Brain pericyte (primary cell): ENCODE data around the gene USP7.
"Not testable (repeated sequence)": the region's sequence is repeated elsewhere in the genome, so short reads cannot be mapped to it uniquely, and the experiment has no call there.

ENCODE experiments used
- DNase-seq: peaks from one replicate; pipeline ENCODE4 v3.0.0-alpha.2; 2012; ENCODE audit warnings: low read depth, low spot score

The USP7 gene

DNA sequence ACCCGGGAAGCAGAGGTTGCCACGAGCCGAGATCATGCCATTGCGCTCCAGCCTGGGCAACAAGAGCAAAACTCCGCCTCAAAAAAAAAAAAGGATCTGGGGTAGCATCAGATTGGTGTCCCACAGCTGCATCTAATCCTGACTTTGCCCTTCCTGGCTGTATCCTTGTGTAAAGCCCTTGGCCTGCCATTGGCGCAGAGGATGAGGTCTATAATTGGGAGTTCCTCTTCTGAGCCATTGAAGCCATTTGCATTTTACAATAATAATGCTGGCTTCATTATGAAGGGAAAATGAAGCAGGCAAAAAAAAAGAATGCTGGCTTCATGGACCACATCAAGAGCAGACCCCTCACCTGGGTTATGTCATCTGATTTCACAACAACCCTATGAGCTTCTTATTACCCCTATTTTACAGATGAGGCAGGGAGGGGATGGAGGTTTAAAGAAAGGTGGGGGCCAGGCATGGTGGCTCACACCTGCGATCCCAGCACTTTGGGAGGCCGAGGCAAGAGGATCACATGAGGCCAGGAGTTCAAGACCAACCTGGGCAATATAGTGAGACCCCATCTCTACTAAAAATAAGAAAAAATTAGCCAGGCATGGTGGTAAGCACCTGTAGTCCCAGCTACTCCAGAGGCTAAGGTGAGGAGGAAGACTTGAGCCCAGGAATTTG is 82.7 kb downstream of the USP7 start:
- DNase-seq = no peak

DNA sequence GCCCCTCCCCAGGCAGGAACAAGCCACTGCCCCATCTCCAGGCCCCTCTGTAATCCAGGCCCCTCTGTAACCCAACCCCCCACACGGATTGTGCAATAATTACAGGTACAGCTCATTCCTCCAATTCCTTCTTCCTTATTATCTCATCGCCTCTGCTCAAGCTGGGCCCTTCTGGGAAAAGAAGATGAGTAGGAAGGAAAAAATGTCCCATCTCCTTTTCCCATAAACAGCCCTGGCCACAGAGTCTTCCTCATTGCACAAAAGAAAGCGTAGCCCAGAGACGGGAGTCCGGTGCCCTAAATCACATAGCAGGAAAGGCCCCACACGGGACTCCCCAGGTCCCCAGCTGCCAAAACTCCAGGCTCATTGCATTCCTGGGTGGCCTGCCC is 85.2 kb downstream of the USP7 start:
- DNase-seq = no peak

DNA sequence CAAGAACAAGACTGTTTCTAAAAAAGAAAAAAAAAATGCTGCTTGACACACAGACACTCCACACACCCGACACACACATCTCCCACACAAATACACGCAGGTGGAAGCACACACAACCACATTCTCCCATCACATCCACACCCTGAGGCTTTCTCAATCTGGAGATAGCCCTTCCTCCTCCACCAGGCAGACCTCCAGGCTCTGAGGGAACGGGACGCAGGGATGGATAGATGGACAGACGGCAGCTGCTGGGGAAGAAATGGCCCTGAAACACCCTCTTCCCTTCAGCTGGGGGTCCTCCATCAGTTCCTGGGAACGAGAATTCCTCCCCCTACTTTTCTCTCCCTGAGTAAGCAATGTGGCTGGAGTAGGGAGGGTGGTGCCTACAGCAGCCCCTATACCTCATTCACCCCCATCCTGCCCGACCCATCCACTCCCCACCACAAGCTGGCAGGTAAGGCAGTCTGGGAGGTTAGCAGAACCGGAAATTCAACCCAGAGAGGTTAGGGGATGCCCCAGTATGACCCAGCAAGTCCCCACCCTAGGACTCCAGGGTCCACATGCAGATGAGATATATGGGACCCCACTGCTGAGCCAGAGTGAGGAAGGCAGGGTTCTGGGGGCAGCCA is 85.7 kb downstream of the USP7 start:
- no peak for DNase-seq

DNA sequence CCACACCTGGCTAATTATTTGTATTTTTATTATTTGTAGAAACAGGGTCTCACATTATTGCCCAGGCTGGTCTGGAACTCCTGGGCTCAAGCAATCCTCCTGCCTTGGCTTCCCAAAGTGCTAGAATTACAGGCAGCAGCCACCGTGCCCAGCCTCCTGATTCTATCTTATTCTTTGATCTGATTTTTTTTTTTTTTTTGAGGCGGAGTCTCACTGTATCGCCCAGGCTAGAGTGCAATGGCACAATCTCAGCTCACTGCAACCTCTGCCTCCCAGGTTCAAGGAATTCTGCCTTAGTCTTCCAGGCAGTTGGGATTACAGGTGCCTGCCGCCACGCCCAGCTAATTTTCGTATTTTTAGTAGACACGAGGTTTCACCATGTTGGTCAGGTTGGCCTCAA is 88.4 kb downstream of the USP7 start:
- not testable (repeated sequence) for DNase-seq

DNA sequence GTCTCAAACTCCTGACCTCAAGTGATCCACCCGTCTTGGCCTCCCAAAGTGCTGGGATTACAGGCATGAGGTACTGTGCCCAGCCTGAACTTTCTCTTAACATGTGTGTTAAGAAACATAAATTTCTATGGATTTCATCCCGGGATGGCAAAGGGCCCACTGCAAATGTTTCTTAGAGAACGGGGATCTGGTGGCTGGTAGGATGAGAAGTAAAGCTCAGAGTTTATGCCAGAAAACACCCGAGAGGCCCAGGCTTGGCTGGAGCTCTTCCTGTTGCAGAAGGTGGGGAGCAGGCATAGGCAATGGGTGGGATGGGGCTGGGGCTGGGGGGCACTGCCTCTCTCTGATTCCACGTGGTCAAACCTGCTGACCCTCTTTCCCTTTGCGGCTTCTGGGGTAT is 89.3 kb downstream of the USP7 start:
- no peak for DNase-seq

DNA sequence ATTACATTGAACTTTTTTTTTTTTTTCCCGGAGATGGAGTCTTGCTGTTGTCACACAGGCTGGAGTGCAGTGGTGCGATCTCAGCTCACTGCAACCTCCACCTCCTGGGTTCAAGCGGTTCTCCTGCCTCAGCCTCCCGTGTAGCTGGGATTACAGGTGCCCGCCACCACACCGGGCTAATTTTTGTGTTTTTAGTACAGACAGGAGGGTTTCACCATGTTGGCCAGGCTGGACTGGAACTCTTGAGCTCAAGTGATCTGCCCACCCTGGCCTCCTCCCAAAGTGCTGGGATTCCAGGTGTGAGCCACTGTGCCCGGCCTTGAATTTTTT is 89.9 kb downstream of the USP7 start:
- DNase-seq = not testable (repeated sequence)

DNA sequence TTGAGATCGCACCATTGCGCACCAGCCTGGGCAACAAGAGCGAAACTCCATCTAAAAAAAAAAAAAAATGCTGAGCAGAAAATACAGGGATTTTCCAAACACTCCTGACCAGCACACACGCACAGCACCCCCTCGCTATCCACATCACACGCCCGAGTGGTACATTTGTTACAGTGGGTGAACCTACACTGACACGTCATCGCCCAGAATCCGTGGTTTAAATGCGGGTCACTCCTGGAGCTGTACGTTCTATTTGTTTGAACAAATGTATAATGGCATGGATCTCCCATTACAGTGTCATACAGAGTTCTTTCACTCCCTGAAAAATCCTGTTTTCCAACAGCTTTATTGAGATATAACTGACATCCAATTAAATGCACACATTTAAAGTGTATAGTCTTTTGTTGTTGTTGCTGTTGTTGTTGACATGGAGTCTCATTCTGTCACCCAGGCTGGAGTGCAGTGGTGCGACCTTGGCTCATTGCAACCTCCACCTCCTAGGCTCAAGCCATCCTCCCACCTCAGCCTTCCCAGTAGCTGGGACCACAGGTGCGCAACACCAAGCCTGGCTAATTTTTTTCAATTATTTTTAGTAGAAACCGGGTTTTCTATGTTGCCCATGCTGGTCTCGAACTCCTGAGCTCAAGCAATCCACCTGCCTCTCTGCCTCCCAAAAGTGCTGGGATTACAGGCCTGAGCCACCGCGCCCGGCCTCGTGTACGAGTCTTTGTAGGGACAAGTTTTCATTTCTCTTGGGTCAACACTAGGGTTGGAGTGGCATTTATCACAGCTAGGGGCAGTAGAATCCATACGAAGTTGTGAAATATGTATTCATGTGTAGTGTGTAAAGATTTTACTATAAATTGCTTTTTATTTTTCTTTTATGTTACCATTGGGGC is 90.5 kb downstream of the USP7 start:
- DNase-seq = no peak

DNA sequence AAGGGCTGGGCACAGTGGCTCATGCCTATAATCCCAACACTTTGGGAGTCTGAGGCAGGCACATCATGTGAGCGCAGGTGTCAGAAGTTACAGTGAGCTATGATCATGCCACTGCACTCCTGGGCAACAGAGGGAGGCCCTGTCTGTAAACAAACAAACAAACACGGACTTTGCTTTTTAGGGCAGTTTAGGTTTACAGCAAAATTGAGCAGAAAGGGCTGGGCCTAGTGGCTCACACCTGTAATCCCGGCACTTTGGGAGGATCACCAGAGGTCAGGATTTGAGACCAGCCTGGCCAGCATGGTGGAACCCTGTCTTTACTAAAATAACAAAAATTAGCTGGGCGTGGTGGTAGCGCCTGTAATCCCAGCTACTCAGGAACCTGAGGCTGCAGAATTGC is 91.6 kb downstream of the USP7 start:
- DNase-seq = no peak

DNA sequence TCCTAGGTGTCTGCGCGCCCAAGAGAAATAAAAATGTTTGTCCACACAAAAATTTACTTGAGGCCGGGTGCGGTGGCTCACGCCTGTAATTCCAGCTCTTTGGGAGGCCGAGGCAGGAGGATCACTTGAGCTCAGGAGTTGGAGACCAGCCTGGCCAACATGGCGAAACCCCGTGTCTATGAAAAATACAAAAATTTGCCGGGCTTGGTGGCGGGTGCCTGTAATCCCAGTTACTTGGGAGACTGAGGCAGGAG is 93.8 kb downstream of the USP7 start:
- not testable (repeated sequence) for DNase-seq

DNA sequence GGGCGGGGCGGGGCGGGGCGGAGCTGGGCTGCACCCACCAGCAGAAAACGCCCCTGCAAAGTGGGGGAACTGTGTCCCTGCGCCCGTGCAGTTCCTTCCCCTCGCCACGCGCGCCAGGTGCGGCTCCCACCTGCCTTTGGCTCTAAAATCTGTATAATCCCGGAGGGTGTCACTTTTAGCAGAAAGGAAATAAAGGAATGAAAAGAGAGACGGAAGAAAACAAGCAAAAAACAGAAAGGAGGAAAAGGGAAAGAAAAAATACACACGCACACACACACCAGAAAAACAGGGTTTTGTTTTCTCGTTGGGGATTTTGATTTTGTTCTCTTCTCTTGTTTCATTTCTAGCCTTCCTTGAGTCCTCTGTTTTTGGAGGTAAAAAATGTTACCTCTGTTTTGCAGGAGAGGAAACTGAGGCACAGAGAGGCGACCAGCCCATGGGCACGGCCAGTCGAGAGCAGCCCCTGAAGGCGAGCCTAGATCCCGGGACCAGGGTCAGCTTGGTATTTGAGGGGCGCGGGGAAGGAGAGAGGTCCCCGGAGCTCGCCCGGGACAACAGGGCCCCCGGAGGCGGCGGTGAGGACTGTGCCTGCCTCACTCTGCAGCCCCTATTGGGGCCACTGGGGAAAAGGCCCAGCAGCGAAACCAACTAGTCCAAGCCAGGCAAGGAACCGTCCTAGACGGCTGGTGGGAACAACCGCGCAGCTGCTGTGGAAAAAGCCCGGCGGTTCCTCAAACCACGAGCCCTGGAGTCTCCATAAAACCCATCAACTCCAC is 94.3 kb downstream of the USP7 start:
- no peak for DNase-seq

DNA sequence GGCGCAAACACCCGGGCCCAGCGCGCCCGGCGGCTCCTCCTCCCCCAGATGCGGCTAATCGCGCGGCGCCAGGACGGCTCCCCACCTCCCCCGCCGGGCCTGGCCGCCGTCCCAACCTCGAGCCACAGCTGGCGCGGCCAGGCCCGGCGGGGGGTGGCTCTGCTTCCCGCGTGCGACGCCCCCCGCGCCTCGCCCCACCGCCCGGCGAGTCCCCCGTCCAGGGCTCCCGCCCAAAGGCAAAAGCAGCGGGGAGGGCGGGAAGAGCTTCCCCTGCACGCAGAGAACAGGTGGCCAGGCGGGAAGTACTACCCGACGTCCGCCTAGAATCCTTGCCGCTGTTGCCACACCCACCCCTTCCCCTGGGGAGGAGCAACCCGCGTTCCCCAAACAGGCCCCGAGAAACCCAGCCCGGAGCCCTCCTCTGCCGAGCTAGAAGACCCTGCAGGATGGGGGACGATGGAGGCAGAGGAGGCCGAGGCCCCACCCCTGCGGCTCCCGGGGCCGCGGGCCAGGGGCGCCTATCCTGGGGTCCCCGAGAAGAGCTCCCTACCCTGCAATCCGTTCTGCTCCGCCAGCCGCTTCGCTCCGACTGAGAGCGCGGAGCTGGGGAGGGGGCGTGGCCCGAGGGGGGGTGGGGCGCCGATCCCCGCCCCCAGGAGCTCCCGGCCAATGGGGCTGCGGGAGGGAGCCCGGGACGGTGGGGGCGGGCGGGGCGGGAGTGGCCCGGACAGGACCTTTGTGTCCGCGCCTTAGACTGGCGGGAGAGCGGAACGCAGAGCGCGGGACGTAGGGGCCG is 95.1 kb downstream of the USP7 start, which contains the start of gene CARHSP1:
Gene CARHSP1 (minus strand): TSS at position 591 of the 796 bp plus-strand sequence. CDS start 9,678 bp downstream, outside the sequence.
- DNase-seq = peak; percentile 56

DNA sequence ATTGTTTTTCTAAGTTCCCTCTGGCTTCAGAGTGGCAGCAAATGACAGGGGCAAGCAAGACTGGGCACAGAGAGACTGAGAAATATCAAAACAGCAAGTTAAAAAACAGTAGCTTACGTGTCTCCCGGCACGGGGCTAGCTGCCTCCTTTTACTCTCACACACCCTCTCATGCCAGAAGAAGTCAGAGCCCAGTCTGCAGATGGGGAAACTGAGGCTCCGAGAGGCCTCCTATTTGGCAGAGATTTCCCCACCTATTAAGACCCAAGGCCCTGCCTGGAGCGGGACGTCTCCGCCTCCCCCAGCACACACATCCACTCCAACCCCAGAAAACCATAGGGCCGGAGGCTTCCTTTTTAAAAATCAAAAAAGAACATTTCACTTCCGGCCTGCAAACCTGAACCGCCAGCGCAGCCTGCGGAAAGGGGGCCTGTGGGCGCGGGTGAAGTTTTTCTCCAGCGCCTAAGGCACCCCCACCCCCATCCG is 95.7 kb downstream of the USP7 start:
- no peak for DNase-seq

DNA sequence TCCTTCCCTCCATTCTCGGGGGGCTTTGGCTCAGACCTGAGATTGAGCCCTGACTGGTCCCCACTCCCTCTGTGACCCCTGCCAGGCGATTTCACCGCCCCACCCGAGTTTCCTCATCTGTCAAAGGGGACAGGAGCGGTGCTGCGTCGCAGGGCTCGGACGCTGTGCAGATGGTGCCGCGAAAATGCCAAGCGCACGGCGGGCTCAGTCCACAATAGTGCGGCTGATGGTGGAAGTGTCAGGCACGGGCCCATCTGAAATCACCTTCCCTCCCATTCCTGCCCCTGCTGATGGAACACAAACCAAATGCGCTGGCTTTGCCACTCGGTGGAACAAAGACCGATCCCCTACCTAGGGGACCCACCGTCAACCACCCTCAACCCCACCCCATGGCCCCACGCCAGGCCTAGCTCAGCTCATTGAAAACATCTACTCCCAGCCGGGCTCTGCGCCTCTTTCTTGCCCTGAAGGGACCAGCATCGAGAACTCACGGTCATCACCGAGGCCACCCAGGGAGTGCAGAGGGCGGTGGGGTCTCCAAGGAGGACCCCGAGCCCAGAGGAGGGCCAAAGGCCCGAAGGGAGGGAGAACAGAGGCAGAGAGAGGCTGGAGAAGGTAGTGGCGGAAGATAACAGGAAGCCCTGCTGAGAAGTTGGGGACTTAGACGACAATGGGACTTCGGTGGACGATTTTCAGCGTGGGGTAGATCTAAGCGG is 96.3 kb downstream of the USP7 start:
- no peak for DNase-seq

DNA sequence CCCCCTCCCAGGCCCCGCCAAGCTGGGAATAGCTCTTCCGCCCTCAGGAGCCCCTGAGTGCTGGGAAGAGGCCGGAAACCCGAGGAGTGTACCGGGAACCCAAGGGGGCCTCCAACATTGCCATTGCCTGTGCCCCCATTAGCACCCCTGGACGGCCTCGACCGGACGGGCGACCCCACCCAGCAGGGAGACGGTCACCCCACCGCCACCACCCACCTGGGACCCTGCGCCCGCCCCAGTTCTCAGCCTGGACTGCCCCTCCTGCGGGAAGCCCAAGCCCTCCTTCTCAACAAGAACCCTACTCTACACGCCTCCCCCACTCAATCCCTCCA is 96.9 kb downstream of the USP7 start:
- no peak for DNase-seq

DNA sequence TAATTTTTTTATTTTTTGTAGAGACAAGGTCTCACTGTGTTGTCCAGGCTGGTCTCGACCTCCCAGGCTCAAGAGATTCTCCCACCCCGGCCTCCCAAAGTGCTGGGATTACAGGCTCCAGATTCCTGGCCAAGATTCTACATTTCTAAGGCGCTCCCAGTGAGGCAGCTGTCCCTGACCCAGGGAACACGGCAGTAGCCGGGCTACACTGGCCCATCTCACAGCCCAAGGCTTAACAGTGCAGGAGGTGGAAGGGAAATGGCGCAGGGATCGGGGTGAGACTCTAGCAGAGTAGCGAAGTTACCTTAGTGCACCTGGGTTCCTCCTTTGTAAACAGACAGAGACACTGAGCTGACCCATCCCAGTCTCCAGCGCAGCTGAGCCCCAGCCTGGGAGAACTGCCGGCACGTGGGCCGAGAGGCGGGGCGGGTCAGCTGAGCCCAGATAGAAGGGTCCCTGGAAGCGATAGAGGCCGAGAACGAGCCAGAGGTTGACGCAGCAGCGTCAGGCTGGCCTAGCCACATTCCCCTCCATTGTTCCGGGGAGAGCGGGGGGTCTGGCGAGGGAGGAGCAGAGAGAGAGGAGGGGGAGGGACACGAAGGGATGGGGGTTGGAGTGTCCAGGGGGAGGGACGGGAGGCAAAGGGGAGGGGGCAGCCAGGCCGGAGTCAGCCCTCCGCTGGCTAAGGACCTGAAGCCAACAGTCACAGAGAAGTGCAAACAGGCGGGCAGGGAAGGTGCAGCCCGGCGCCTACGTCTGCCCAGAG is 97.4 kb downstream of the USP7 start:
- no peak for DNase-seq

DNA sequence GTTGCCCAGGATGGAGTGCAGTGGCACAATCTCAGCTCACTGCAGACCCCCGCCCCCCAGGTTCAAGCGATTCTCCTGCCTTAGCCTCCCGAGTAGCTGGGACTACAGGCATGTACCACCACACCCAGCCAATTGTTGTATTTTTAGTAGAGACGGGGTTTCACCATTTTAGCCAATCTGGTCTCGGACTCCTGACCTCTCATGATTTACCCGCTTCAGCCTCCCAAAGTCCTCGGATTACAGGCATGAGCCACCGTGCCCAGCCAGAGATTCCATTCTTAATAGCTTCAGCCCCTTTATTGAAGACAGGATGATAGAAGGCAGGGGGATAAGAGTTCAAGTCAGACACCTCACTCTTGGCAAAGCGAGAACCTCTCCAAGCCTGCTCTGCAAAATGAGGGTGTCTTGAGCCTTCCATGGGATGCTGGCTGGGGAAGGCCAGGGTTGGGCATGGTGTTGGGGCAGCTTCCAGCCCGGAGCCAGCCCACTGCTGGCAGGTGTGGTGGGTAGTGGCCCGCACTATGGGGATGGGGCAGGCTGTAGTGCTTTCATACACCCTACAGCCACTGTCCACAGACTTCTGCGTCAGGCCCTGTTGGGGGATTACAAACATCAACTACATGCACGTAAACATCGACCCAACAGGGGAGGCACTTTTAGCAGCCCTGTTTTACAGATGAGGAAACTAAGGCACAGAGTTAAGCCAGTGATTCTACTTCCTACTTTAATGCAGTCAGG is 98.4 kb downstream of the USP7 start:
- DNase-seq = no peak

DNA sequence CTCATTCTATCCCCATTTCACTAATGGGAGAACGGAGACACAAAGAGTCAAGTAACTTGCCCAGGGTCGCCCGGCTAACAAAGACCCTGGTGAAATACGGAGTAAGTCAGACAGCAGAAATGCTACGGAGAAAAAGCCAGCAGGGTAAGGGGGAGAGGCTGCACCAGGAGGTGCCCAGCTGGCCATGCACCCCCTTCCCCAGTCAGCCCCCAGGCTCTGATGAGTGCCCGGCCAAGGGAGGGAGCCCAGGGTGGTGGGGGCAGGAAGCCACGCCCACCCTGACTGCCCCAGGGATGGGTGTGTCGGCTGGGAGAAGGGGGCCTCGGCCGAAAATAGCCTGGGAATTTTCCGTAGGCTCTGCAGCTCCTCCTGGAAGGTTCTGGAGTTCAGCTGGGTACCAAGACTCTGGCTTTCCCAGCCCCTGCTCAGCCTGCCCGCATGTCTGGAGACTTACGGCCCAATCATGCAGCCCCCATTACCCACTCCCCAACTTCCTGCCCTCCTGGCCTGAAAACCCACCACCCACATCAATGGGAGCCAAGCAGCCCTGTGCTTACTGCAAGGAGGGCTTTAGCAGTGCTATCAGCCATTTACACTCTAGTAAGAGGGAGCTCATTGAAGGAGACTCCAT is 99.1 kb downstream of the USP7 start:
- no peak for DNase-seq

DNA sequence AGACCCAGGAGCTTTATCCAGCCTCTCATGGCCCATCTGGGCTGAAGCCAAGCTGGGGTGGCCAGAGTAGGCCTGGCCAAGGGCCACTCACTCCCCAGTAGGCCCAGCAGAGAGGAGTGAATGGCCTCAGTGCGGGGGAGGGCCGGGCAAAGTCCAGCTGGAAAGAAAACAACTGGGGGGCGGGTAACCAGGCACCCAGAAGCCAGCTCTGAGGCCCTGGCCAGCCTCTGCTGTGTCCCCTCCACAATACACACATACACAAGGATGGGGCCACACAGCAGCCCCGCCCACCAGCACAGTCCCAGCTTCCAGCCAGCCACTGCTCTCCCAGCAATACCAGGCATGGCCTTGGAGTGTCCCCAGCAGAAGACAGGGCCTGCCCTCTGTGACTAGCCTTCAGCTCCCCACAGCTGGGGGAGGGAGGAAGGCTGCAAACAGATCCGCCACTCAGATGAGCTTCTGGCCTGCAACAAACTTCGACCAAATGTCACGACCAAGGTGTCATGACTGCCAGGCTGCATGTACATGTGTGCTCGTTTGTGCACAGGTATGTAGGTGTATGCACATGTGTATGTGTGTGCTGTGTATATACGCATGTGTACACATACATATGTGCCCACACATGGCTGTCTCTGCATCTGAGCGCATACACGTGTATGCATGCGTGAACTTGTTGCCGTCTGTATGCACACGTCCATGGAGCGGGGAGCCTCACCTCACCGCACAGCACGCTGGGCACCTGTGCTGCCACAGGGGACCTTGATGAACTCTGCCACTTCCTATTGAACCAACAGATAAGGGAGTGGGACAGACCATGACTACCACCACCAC is 99.9 kb downstream of the USP7 start:
- no peak for DNase-seq
